Activated CD4-positive, alpha-beta T cell treated with anti-CD3 and anti-CD28 coated beads, Interleukin-2, Interleukin-6, amounts not matched to agents 100 ng/mL and 50 ng/mL, durations not matched to agents 16 hours and 8 hours (primary cell): Measurements from ENCODE around the gene PLP1.
"Not testable (repeated sequence)": the region's sequence is repeated elsewhere in the genome, so short reads cannot be mapped to it uniquely, and the experiment has no call there.

Source experiments
- DNase-seq: peaks from one replicate; pipeline ENCODE4 v3.0.0-alpha.2; 2020

PLP1 gene, protein sequence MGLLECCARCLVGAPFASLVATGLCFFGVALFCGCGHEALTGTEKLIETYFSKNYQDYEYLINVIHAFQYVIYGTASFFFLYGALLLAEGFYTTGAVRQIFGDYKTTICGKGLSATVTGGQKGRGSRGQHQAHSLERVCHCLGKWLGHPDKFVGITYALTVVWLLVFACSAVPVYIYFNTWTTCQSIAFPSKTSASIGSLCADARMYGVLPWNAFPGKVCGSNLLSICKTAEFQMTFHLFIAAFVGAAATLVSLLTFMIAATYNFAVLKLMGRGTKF

DNA sequence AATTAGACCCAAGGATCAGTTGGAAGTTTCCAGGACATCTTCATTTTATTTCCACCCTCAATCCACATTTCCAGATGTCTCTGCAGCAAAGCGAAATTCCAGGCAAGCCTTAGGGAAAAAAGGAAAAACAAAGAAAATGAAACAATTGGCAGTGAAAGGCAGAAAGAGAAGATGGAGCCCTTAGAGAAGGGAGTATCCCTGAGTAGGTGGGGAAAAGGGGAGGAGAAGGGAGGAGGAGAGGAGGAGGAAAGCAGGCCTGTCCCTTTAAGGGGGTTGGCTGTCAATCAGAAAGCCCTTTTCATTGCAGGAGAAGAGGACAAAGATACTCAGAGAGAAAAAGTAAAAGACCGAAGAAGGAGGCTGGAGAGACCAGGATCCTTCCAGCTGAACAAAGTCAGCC lies at the start of gene PLP1:
PLP1 (plus strand) TSS at position 295 of the 400 bp plus-strand sequence. CDS start 156 bp downstream, outside the sequence.
- no peak for DNase-seq

DNA sequence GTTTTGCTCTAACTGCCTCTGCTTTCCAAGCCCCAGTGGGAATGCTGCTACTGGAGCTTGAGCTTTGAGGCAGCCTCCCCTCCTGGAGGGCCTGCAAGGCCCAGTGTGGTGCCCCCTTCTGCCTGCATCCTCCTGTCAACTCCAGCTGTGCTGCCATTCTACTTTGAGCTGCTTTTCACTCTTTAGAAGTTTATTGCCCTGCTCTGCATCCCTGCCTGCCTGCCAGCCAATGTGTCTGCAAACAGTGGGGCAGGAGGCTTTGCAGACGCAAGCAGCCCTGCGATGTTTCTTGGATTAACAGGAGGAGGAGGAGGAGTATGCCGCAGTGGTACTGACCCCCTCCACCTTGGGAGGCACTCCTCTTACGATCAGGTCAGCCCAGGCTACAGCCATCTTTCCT lies 49.5 kb upstream of the PLP1 start:
- no peak for DNase-seq

DNA sequence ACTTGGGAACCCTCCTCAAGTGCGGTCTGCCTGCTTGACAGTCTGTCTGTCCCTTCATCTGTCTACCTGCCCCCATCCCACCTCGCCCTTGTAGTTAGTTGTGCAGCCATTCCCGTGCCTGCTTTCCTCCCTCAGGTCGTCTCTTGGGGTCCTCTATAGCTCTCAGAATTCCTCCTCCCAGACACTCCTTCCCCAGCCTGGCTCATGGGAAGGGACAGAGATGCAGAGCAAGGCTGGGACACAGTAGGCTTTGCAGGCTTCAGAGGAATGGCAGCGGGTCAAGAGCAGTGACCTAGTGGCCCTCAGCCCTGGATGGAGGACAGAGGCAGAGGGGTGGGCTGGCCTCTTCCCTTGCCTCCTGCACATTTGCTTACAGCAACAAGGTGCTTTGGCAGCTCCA lies 47.6 kb upstream of the PLP1 start:
- no peak for DNase-seq

DNA sequence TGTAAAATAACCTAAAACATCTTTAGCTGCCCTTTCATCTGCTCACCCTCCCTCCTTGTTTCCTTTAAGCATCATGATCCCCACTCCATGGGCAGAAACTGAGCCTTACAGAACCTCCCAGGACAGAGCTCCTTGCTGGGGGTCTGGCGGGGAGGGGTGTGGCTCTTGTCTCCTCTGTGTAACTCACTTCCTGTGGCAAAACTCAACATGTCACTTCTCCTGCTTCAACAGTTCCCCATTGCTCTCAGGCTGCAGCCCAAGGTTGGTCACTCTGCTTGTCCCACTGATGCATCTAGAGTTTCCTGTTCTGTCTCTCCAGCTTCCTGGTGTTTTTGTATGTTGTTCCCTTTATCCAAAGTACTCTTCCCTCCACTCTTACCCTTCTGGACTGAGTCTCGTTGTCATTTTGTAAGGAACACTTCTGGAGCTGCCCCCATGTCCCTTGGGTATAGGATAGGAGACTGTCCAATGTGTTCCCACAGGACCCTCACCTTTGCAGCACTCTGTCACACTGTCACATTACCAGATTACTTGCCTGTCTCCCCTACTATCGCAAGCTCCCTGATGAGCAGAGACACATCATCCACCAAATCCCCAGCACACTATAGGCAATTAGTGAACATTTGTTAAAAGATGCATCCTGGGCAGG lies 46.4 kb upstream of the PLP1 start:
- no peak for DNase-seq

DNA sequence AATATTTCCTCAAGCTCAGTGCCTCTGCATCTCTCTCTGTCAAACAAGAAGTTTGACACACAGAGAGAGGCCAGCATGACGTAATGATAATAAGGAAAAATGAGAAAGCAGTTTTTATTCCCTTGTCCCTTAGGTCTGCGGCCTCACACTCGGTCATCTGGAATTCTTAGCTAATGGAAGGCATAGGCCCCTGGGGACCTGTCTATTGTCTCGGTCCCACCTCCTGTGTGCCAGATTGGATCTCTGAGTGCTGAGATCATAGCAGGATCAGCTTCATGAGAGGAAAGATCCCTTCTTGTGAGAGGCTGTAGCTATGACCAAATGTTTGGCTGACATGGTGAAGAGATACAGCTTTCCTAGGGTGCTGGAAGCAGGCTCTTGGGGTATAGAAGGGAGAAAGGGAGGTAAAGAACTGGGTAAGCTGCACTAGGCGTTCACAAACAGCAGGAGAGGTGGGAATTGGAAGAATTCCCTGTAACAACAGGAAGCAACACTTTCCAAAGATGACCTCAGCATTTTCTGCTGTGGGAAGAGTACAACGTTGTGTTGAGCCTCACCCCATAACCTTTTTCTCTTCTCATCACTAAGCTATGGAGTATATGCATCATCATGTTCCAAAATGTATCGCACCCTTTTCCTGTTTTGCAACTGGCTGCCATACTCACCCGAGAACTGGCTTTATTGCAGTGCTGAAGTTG lies 45.7 kb upstream of the PLP1 start:
- no peak for DNase-seq

DNA sequence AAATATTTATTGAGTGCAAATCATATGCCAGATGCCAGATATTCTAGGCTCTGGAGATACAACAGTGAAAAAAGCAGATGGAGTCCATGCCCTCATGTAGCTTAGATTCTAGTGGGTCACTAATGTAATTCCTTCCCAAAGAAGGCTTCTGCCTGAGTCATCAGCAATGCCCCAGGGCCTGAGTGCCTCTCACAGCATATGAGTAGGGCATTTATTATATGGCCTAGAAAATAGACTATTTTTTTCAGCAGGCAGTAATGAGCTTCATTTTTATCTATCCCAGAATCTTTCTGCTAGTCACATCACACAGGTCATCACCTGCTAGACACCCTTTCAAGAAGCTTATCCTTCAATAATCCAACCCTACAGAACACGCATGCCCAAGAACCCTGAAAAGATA lies 43.6 kb upstream of the PLP1 start:
- no peak for DNase-seq

DNA sequence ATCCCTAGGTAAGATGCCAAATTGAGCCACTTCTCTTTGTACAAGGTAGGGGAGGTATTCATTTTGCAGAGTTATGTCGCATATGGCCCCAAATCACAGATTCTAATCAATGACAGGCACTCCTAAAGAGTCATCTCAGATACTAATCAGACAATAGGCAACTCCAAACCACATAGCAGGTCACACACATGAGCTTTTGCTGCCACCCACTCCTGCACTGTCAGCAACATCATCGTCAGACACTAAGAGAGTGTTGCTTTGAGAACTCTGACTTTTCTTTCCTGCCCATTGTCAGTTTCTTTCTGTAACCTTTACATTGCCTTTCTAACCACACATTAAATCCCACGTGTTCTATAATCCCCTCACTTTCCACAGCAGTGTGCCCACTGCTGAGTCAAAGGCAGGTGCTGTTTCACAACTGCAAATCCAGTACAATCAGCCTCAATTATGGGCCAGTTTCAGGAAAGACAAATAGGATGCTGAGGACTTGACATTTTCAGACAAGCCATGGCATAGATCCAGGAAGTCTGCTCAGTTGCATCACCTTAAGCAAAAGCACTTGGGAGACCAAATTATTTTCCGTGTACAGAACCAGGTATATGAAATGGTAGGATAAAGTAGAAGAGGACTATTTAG lies 42.4 kb upstream of the PLP1 start:
- DNase-seq, result peak; percentile 19

DNA sequence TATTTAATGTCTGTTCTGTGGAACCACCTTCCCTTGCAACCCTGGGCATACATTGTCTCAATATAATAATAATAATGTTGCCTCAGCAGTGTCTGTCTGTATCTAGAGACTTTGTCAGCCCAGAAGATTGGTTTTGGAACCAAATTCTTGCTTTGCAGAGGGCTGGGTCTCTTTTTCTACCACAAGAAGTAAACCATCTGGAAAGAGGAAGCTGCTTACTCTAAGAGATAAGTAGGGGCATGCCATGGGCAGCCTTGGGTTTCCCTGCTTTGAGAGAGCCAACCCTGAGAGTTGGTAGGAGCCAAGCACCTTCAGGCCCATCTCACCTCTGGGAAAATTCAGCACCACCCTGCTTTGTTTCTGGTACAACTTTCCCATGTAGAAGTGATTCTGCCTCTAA lies 38.9 kb upstream of the PLP1 start:
- no peak for DNase-seq

DNA sequence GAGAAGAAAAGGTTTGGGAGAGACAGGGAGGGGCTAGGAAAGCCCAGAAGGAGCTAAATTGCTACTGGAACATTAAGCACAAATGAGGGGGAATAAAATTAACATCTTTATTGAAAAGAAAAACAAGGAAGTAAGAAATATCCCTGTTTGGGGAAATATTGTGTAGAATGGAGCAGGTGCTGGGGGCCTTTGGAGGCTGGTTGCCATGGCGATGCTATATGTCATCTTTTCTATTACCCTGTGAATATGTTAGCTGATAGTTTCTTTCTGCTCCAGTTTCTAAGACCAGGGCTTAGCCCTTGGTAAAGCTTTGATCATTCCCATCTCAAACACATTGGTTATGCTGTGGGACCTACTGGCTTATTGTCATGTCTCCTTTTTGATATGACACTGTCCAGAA lies 37.2 kb upstream of the PLP1 start:
- no peak for DNase-seq

DNA sequence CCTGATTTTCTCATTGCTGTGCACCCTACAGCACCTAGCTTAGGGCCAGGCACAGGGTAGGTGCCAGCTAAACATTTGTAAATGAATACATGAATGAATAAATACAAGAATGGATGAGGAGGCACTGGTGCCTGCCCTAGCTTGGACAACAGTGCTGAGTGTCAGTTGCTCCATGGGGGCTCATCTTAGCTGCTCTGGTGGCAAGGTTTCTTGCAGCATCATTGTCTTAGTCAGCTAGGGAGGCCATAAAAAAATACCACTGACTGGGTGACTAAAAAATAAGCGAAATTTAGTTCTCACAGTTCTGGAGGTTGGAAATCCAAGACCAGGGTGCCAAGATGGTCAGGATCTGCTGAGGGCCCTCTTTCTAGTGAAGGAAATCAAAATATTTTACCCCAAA lies 34.8 kb upstream of the PLP1 start:
- DNase-seq, result no peak

DNA sequence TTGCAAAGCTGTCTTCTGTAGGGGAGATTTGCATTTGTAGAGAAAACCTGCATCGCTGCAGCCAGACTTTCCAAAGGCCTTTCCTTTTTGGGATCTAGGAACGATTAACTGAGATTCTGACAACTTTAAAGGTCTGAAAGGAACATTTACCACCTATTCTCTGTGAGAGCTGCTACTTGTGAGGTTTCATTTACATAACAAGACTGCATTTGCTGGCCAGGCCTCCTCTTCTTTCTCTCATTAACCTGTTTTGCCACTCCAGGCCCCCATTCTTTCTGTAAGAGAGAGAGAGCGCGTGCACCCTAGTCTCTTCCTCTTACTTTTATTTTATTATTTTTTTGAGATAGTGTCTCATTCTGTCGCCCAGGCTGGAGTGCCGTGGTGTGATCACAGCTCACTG lies 34.3 kb upstream of the PLP1 start:
- no peak for DNase-seq

DNA sequence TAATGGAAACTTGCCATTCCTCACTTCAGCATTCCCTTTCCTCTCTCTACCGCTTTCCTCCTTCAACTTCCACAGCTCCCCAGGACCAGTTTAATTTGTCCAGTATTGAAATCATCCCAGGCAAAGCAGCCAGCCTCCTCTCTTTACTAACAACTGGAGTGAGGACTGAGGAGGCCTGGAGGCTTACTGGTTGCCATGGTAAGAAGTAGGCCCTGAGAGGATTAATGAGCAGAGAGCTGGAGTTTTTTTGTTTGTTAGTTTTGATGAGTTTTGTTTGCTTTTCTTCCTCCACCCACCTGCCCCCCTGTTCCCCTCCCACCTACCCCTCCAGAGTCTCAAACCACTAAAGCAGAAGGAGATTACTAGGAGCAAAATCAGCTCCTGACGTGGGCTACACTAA lies 29.5 kb upstream of the PLP1 start:
- no peak for DNase-seq

DNA sequence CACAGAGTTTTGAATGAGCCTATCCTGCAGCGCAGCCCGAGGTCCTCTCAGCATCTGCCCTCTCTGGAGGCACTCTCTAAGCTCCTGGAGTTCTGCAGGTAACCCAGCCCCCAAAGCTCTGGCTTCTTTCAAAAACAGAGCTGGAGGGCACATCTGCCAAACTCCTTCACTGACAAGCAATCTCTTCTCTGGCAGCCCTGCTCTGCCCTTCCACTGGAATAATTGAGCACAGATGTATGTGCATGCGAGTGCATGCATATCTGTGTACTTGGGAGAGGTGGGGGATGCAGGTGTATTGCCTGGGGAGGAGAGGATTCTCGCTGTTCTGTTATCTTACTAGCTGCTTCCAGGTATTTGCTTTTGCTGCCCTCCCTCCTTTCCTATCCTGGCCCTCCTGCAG lies 22.2 kb upstream of the PLP1 start:
- DNase-seq, result no peak

DNA sequence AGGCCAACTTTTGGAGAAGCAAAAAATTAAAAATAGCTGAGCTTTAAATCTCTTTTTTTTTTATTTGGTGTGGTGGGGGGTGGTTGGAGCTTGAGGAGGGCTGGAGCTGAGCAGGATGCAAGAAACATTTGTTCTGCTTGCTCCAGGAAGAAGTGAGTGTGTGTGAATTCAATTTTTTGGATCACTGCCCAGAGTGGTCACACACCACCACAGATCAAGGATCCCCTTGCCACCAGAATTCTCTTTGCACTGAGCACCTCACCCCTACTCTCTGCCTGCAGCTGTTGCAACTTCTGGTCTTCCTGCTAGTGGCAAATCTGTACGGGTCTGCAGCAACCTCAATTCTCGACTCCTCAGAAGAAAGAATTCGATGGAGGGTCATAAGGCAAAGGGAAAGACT lies 19.9 kb upstream of the PLP1 start:
- no peak for DNase-seq

DNA sequence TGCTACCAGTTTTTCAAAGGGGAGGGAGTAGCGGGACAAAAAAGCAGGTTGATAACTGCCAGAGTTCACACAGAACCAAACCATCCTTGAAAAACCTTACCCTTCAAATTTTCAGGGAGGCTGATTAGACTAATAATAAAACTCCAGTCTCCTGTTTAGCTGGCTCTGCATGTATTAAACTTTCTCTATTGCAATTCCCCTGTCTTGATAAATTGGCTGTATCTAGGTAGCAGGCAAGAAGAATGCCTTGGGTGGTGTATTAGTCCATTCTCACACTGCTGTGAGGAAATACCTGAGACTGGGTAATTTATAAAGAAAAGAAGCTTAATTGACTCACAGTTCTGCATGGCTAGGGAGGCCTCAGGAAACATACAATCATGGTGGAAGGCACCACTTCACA lies 18.1 kb upstream of the PLP1 start:
- no peak for DNase-seq

DNA sequence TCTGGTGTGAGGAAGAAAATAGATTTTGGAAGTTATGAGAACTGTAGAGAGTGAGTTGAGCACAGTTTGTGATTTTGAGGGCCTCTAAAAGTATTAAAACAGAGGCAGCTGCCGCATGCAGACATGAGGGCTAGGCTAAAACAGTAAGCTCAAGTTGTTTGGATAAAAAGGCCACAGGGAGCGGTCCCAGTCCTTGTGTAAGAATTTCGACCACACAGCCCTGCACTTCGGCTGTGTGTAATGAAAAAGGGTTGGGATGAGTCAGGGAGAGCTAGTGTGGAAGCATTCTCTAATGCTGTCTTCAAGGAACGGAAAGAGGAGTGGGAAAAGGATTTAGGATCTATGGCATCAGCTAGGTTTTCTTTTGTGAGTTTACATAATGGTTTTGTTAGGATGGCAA lies 13.1 kb upstream of the PLP1 start:
- not testable (repeated sequence) for DNase-seq

DNA sequence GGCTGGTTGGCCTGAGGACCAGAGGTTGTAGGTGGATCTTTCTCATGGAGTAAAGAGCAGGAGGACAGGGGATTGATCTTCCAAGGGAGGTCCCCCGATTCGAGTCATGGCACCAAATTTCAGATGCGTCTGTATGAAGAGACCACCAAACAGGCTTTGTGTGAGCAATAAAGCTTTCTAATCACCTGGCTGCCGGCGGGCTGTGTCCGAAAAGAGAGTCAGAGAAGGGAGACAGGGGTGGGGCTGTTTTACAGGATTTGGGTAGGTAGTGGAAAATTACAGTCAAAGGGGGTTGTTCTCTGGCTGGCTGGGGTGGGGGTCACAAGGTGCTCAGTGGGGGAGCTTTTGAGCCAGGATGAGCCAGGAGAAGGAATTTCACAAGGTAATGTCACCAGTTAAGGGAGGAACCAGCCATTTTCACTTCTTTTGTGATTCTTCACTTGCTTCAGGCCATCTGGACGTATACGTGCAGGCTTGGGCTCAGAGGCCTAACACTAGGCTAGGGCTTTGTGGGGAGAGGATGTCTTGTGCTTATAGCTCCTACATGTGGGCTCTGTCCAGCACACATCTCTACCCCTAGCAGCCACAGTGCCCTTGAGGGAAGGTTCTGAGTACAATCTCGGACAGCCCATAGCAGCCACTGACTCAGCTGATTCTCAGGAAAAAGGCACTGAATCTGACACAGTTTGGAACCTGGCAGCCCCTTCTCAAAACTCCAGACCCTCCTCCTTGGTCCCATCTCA lies 9.7 kb upstream of the PLP1 start:
- not testable (repeated sequence) for DNase-seq

DNA sequence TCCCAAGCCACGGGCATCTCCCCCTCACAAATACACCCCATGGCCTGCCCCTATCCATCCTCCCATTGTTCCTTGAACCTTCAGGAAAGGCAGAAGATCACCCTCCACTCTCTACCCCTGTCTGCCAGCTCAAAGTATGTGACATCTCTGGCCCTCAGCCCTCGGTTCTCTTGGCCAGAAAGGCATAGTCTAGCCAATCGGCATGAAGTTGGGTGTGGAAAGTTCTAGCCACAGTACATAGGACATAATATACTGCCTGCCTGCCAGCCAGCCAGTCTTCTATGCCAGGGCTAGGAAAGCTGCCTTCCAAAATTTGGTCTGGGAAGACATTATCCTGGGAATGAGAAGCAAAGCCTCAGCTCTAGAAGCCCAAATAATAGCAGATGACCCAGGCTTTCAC lies 3.2 kb upstream of the PLP1 start:
- no peak for DNase-seq

DNA sequence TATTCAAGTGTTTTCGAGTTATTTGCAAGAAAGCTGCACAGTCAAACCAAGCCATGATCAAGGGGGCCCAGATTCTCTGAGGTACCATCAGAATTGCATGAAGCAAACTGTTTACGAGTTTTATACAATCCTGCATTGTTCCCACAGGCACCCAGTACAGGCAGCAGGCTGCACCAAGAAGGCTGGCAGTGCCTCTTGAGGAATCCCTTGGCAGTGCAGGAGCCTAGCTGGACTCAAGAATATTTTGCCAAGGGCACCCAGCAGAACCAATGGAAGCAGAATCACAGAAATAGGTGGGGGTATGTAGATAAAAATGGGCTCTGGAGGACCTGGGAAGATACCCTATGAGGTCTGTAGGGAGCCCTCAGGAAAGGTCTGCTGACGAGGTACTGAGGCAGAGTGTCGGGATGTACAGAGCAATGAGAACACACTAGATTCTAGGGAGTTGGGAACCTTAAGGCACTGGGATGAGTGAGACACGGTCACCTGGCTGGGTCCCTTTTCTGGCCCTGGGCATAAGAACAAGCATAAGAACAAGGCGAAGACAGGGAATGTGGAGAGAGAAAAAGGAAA lies 2.5 kb upstream of the PLP1 start:
- no peak for DNase-seq

DNA sequence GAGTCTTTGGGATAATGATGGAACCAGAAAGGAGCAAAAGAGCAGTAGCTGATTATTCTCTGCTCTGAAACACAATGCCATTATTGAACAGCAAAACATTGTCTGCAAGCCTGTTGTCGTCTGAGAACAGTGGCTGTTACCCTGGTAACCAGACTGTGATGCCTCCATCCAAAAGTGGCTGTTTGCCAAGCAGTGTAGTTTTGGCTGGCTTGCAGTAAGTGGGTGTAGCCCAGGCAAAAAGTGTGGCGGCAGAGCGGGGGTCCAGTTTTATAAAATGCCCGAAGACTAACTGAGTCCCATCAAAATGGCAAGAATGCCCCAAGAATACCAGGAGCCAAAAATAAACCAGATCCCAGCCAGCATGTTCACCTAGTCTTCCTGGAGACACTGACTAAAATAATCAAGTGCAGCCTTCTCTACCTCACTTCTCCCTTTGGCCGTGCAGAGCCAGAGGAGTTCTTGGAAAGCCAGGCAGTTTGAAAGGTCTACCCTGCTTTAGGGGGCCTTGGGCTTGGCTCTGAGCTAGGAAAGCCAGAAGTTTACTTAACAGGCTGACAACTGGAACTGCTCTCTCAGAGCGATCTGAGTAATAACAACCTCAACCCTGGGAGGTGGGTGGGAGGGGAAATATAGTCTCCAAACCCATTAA lies 2.6 kb downstream of the PLP1 start:
- no peak for DNase-seq

DNA sequence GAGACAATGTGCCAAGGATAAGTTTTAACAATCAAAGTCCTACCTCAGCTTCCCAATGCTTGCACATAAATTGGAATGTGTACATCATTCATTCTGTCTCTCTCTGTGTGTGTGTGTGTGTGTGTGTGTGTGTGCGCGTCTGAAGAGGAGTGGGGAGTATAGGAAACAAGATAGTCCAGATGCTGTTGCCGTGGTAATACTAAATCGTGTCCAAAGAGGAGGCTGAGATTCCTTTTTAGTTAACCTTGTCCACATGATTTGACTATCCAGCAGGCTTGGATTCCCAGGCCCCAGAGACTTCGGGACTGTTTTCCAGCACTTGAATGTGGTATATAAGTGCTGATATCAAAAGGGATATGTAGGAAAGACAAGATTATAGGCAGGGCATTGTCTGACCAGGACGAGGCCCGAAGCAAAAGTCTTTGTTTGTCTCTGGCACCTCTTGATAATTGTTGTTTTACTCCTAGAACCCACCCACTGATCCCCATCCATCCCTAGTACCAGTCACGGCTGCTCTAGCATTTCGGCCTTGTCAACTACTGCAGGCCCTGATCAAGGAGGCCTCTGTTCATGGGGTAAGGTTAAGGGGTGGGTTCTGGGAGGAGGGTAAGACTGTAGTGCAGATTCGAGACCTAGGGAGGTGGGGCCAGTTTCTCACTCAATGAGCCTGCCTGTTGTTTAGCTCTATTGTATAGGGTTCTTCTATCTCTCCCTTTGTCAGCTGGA lies 3.9 kb downstream of the PLP1 start:
- no peak for DNase-seq

DNA sequence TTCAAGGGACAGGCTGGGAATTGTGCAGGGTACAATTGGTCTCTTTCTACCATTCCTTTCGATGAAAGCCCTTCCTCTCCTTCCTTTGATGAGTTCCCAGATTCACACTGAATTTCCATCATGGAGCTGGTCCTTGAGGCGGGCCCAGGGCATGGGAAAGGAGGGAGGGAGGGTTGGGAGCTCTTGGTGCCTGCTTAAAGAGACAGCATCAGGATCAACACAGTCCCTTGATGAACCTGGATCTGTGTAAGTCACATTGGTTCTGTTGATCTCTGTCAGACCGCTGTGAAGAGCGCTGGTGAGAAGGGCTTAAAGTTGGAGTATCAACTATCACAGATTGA lies 4.4 kb downstream of the PLP1 start:
- no peak for DNase-seq
